Raji (cell line): Measurements from ENCODE around the gene LRRC56.

ENCODE experiments used
- POLR2A ChIP-seq: IDR thresholded peaks from 2 replicates; pipeline ENCODE4 v1.6.1; 2011; ENCODE audit warnings: low read depth, low read length, control low read depth; ENCODE audit not compliant: insufficient read depth

The LRRC56 gene

DNA sequence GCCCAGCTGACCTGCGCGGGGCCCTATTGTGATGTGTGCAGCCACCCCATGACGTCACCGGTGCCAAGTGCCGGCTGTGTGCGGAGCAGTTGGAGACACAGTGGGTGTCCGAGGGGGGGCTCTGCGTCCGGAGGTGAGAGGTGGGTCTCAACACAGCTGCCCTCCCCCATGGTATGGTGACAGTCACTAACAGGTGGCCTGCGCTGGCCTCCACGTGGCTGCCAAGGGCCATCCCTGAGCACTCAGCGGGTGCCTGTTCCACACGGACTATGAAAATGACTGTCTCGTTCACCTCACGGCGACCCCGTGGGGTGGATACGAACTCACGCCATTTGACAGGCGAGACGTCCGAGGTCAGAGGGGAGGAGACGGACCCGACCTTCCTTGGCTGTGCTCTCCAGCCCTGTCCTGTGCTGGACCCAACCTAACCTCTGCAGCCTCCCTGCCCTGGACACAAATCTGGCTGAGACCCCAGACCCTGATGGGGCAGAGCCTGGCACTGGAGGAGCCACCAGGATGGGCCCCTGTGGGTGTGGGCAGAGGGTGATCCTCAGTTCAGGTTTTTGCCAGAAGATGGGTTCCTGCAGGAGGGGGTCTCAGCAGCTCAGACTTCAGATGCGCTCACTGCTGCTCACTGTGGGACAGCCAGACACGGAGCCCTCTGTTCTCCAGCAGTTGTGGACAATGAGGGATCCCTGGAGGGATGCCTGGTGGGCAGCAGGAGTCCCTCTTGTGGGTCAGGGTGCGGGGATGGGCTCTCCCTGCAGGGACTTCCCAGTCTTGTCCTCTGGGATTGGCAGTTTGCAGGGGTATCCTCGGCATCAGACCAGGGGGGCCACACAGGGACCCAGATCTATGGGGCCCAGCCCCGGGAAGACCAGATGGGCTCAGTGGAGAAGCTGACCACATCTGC, 8.3 kb upstream of the LRRC56 start:
- no peak for TF ChIP-seq POLR2A

DNA sequence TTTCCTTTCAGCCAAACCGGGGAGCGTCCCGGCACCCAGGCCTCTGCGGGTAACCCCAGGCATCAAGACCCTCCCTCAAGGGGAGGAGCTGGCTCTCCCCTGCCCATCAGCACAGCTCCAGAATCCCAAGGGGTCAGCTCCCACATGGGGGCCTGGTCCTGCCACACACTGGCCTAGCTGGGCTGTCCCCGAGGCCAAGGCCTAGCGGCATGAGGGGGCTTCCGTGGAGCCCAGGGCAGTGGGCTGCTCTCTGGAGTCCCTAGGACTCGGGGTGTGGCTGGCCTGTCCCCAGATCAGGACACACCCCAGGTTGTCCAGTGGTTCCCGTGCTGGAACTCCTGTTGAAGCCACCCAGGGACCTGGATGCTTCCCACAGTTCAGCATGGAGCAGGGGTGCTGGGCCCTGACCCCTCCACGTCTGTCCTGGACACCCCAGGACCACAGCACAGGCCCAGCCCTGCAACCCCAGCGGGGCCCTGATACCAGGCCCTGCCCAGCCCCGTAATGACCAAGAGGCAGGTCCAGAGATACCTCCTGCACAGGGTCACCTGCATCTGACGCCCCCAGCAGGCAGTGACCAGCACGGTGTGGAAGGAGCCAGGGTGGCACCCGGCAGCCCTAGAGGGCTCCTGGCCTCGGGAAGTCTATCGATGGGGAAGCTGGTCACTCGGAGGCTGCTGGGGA, 7.5 kb upstream of the LRRC56 start:
- no peak for TF ChIP-seq POLR2A

DNA sequence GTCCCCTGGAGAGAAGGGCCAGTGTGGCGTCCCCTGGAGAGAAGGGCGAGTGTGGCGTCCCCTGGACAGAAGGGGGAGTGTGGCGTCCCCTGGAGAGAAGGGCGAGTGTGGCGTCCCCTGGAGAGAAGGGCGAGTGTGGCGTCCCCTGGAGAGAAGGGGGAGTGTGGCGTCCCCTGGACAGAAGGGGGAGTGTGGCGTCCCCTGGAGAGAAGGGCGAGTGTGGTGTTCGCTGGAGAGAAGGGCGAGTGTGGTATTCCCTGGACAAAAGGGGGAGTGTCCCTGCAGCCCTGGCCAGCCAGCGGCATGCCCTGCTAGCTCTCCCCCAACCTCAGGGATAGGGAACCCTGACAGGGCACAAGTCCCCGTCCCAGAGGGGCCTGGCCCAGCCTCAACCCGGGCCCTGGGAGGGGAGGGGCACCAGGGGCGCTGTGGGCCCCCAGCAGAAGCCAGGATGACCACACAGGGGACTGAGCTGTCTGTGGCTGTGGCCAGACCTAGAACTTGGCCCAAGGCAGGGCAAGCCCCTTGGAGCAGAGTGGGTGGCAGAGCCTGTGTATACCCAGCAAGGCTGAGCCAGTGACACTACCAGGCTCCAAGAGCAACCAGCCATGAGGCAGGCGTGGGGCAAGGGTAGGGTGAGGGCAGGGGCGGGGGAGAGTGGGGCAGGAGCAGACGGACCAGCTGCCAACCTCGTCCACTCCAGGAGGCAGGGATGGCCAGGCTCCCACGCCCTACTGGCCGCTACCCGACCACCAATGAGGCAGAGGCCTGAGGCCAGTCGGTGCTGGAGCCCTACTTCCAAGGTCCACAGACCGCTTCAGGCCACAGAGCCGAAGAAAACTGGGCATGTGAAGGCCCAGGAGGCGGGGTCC, 6.1 kb upstream of the LRRC56 start:
- no peak for TF ChIP-seq POLR2A

DNA sequence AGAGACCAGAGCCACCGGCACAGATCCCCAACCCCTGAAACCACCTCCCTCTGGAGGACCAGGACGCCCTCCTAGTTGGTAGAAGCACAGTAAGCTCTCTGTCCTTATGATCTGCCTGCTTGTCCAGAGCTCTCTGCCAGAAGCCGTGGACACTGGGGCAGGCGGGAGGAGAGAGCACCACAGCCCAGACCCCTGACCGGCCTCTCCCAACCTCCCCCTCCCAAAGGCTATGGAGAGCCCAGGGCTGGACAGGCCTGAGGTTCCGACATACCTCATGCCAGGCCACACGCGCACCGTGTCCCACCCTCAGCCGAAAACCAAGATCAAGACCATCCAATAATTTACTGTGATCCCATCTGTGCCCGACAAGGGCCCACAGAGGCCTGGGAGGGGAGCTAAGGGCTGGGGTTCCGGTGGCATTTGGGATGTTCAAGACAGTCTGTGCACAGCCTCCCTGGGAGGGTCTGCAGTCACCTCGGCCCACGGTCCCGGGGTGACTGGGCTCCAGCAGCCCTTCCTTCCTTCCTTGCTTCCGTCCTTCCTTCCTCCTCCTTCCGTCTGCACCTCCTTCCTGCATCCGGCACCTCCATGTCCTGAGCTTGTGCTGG, 5.3 kb upstream of the LRRC56 start:
- no peak for TF ChIP-seq POLR2A

DNA sequence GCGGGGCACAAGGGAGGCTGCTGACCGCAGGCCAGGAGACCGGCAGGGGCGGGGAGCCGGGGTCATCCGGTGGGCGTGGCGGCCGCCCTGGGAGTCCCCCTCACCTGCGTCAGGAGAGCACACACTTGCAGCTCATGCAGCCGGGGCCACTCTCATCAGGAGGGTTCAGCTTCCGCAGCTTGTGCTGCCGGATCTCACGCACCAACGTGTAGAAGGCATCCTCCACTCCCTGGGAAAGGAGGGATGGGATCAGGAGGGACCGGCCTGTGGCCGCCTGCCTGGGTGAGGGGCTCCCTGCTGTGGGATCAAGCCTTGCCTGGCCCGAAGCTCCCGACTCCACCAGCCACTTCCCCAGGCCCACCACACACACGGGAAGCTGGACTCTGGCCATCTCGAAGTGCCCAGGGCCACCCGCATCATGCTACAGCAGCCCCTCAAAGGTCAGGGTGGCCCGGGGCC, 4.8 kb upstream of the LRRC56 start:
- no peak for TF ChIP-seq POLR2A

DNA sequence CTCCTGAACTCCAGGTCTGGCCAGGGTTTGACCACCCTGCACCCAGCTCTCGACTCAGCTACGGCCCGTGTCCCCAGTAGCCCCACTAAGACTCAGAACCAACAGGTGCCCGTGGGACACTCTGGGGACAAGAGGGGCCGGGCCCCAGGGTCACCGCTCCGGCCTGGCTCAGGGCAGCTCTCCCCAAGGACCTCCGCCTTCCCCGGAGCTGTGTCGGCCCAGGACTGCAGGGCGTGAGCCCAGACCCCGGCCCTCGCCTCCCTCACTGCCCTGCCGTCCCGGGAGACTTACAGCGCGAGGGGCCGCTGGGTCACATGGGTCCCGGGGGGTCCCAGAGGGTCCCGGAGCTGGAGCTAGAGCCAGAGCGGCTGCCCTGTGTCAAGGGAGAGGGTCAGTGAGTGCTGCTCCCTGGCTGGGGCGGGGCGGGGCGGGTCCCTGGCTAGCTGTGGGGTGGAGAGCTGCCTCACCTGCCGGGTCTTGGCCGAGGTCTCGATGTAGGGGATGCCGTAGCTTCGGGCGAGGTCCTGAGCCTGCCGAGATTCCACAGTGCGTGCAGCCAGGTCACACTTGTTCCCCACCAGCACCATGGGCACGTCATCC, 4.2 kb upstream of the LRRC56 start:
- TF ChIP-seq POLR2A, result no peak

DNA sequence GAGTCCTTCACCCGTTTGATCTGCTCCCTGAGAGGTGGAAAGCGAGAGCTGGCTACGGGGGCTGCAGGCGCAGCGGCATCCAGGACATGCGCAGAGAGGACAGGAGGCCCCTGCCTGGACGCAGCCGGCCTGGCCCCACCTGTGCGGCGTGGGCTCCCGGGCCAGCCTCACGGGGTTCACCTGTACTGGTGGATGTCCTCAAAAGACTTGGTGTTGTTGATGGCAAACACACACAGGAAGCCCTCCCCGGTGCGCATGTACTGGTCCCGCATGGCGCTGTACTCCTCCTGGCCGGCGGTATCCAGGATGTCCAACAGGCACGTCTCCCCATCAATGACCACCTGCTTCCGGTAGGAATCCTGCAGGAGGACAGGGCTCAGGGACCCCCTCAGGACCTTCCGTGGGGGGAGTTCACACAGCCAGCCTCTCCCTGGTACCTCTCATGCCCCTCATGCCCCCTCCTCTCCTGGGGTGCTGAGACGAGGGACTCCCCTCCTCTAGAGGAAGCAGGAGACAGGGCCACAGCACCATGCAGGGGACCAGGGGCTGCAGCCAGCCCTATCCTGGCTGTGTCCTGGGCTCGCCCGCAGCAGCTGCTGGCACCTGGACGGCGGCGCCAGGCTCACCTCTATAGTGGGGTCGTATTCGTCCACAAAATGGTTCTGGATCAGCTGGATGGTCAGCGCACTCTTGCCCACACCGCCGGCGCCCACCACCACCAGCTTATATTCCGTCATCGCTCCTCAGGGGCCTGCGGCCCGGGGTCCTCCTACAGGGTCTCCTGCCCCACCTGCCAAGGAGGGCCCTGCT, 3.5 kb upstream of the LRRC56 start:
- no peak for TF ChIP-seq POLR2A

DNA sequence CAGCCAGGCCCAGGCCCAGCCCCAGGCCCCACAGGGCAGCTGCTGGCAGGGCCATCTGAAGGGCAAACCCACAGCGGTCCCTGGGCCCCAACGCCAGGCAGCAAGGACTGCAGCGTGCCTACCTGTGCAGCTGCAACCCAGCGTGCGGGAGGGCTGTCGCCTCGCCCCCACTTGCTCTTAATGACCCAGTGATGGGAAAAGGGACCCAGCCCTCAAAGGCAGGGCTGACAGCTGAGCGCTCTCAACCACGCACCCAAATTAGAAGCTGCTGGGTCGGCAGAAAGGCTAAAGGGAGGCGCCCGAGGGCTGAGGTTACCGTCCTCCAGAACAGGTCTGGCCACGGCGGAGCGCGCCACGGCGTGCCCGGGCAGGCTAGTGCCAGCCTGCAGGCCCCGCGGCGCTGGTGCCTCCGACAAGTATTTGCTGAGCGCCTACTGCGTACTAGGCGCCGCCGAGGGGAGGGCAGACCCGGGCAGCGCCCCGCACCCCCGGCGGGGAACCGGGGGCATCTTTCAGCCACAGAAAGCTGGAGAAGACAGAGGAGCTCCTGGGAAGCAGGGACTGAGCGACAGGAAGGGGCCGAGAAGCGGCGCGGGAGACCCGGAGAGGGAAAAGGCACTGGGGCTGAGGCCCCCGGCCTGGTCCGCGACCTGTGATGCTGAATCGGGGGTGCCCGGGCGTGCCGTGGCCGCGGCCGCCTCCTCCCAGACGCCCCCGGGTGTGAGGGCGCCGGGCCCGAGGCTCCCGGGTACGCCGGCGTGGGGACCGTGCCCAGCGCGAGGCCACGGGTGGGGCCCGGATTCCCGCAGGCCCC, 2.7 kb upstream of the LRRC56 start:
- TF ChIP-seq POLR2A, result no peak

DNA sequence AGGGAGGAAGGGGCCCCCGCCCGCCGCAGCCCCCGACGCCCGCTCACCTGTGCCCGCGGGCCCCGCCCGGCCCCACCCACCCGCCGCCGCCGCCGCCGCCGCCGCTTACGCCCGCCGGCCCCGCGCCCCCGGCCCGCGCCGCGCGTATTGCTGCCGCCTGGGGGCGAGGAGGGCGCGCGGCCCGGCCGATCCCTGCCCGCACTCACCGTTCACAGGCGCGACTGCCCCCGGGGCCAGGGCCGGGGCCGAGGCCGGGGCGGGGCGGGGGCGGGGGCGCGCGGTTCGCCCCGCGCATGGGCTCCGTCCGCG, 2.2 kb upstream of the LRRC56 start:
- no peak for TF ChIP-seq POLR2A

DNA sequence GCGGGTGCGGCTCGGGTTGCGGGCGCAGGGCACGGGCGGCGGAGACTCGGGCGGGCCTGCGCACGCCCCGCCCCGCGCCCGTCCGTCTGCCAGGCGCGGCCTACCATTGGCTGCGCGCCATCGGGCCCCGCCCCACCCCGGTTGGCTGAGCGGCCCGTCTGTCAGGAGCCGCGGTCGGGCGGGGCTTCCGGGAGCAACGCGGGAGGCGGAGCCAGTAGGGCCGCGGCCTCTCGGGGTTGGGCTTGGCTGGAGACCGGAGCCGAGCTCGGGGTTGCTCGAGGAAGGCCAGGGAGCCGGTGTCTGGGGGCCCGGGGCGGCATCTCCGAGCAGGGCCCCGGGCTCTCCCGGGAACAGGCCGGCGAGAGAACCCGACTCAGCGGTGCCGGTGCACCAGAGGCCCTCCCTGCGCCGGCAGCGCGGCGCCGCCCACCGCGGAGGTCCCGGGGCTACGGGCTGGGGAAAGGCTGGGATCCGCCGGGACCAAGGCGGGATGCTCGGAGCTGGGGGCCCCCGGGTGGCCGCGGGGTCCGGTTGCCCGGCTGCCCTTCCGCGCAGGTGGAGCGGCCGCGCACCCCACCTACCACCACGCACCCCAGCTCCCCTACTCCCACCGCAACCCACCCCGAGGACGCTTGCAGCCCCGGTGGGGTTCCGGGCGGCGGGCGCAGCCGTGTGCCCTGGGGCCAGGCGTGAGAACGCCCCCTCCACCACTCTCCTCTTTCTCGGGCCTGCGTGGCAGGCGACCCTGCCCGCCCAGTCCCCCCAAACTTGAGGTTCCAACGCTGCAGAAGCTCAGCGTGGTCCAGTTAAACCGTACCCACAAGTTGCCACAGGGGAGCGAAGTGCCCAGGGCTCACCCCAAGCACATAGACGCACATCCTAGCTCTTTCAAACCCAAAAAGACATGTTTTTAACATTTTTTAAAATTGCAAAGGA, 1.5 kb upstream of the LRRC56 start, which contains the start of gene HRAS:
Gene HRAS, minus strand, starts transcription at position 58 of the 936 bp plus-strand sequence.
- peak; percentile 79 for TF ChIP-seq POLR2A

DNA sequence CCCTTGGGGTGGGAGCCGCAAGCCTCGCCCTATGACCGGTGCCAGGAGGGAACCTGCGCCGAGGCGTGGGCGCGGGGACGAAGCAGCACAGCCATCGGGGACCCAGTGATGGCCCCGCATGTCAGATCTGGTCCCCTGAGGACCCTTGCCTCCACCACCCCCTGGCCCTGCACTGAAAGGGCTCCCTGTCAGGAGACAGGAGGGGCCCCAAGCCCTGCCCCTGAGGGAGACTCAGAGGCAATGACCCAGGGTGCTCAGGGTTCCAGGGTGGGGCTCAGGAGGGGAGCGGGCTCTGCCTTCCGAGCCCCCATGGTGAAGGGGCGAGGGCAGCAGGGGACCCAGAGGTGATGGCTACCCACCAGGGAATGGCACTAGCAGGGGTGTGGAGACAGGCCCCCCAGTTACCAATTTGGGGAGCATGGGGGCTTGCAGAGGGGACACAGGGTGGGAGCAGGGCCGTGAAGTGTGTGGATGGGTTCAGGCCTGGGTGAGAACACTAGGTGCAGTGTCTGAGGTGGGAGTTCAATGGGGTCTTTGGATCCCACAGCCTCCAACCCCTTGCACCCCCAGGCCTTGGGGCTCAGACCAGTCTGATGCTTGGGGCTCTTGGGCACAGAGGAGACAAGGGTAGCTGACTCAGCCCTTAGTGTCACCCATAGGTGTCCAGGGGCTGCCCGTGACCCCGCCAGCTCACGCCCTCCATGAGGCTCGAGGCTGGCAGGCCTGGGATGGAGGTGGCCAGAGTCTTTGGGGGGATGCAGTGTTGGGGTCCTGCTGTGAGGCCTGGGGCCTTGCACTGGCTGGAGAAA, 499 bp downstream of the LRRC56 start:
- TF ChIP-seq POLR2A, result no peak

DNA sequence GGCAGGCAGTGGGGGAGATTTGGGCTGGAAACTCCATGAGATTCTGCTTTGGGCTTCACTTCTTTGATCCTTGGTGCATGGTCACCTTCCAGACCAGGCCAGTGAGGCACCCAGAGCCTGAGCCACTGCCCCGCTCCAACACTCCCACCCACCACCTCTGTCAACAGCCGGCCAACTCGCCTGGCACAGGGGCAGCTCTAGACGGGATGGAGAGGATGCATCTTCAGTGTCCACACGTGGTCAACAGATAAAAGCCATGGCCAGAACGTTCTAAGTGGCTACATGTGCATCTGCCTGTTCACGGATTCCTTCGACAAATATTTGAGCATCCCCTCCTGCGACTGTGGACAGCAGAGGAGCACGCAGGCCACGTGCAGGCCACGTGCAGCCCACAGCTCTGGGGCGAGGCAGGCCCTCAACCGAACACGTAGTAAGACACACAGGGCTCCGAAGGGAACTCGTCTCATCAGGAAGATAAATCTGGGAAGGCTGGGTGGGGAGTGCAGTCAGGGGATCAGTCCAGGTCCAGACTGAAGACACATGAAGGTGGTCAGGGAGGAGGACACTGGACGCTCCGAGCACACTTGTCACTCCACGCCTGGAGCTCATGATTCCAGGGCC, 1.2 kb downstream of the LRRC56 start:
- no peak for TF ChIP-seq POLR2A
